GM12801 (cell line): ENCODE measurements around the gene NEURL3.

ENCODE experiments used
- TF ChIP-seq, protein P1 (sequence below): IDR thresholded peaks from one replicate; pipeline ENCODE4 v1.5.1; 2011; ENCODE audit warnings: control low read depth; ENCODE audit not compliant: insufficient read length; ENCODE audit errors: extremely low read depth

Gene NEURL3

DNA sequence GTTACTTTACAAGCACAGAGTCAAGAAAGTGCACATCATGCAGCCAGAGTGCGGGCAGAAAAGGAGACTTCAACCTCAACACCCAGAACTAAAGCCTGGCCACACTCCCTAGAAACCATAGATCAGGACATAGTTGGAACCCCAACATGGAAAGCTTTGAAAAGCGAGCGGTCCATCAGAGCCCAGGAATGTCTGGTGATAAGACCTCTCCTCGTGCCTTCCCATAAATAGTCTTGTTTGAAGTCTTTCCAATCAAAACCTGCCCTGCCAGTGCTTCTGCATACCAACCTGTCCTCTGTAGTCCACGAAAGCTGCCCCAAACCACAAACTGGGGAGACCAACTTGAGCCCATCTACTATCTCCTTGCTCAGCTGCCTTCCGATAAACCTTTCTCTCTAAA, 55.5 kb downstream of the NEURL3 start:
- TF ChIP-seq, protein P1, sequence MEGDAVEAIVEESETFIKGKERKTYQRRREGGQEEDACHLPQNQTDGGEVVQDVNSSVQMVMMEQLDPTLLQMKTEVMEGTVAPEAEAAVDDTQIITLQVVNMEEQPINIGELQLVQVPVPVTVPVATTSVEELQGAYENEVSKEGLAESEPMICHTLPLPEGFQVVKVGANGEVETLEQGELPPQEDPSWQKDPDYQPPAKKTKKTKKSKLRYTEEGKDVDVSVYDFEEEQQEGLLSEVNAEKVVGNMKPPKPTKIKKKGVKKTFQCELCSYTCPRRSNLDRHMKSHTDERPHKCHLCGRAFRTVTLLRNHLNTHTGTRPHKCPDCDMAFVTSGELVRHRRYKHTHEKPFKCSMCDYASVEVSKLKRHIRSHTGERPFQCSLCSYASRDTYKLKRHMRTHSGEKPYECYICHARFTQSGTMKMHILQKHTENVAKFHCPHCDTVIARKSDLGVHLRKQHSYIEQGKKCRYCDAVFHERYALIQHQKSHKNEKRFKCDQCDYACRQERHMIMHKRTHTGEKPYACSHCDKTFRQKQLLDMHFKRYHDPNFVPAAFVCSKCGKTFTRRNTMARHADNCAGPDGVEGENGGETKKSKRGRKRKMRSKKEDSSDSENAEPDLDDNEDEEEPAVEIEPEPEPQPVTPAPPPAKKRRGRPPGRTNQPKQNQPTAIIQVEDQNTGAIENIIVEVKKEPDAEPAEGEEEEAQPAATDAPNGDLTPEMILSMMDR = no peak

GRCh38 chr2:96449174-96449573, 56.0 kb downstream of the NEURL3 start:
- TF ChIP-seq, protein P1 = no peak

DNA sequence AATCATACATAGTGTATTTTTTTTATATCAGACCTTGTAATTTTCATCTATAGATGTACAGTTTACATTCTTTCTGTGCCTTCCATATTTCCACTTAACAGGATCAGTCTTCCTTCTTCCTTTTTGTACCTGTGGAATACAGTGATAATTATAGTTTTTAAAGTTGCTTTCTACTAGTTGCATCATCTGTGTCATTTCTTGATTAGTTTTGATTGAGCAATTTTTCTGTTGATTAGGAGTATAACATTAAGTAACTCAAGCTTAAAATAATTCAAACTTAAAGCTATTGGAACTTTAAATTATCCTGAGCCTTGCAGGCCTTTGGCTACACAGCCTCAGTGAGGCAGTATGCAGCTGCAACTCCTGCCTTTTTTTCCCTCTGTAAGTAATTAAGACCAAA, 57.4 kb downstream of the NEURL3 start:
- TF ChIP-seq, protein P1 = no peak
